Stimulated activated CD4-positive, alpha-beta T cell treated with anti-CD3 and anti-CD28 coated beads, Interleukin-1b, Interleukin-23, amount 100 ng/mL, for 4 hours (primary cell): ENCODE data around the gene SPRR3.

ENCODE experiments used
- DNase-seq, 2 donors: peaks; one replicate each; pipeline ENCODE4 v3.0.0-alpha.2; 2020; ENCODE audit warnings: low read depth in 2 of 2

The SPRR3 gene

DNA sequence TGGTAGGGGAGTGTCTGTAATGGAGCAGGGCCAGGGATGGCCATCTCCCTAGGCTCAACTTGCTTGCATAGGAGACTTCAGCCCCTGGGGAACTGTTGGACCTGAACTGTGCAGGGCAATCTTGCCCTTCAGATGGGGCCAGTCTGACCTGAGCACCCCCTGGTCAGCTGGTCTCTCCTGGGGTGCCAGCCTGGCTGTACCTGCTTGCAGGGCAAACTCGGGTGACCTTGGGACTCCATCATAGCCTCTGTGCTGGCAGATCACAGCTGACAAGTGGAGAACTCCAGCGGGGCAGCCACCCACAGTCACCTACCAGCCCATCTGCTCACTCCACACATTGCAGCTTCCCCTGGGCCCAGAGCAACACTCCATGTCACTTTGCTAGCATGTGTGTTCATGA is 47.7 kb downstream of the SPRR3 start:
- DNase-seq, result no peak
